GM12878 (cell line): ENCODE data around the gene SPINDOC. TPM values are rescaled to one million over a fixed set of nuclear protein-coding genes. Genes with fewer than 3 reads are reported as not detected.

ENCODE experiments used
- ATF7 ChIP-seq: fragments of 450-650 bp; IDR thresholded peaks from 2 replicates; pipeline ENCODE4 v1.6.1; 2016; ENCODE audit warnings: low read depth, mild to moderate bottlenecking
- CBX3 ChIP-seq: fragments of 200-600 bp; sonication (generic); IDR thresholded peaks from 2 replicates; pipeline ENCODE4 v1.6.1; 2016; ENCODE audit warnings: low read depth, borderline replicate concordance
- CTCF ChIP-seq, 3 experiments: IDR thresholded peaks in 2 of 3; conservative IDR thresholded peaks in 1 of 3; 2 replicates each; pipeline ENCODE4 v1.5.1; 2011; ENCODE audit warnings: low read depth in 3 of 3, low read length in 3 of 3, mild to moderate bottlenecking in 3 of 3, control low read depth in 2 of 3, moderate library complexity in 2 of 3, inconsistent platforms in 1 of 3, mixed read lengths in 1 of 3; ENCODE audit not compliant: control insufficient read depth in 2 of 3, insufficient read depth in 1 of 3; ENCODE audit errors: extremely low read depth in 1 of 3
- ESRRA ChIP-seq: IDR thresholded peaks from 2 replicates; pipeline ENCODE4 v1.6.1; 2012; ENCODE audit warnings: mild to moderate bottlenecking, low read length, improper control_type of control experiment
- EZH2 ChIP-seq: IDR thresholded peaks from 2 replicates; pipeline ENCODE4 v1.6.1; 2012; ENCODE audit warnings: low read depth, mild to moderate bottlenecking, control low read depth, inconsistent platforms, low read length, borderline replicate concordance; ENCODE audit not compliant: control insufficient read depth
- NR2F1 ChIP-seq: fragments of 450-650 bp; conservative IDR thresholded peaks from 2 replicates; pipeline ENCODE4 v1.6.1; 2017; ENCODE audit warnings: mild to moderate bottlenecking
- SIN3A ChIP-seq: IDR thresholded peaks from 2 replicates; pipeline ENCODE4 v1.6.1; 2012; ENCODE audit warnings: low read depth, low read length, improper control_type of control experiment
- SMARCA5 ChIP-seq: fragments of 450-650 bp; IDR thresholded peaks from 2 replicates; pipeline ENCODE4 v1.6.1; 2017; ENCODE audit warnings: mild to moderate bottlenecking
- SP1 ChIP-seq: IDR thresholded peaks from one replicate; pipeline ENCODE4 v1.6.1; 2011; ENCODE audit warnings: low read depth, low read length
- SPI1 ChIP-seq: IDR thresholded peaks from 2 replicates; pipeline ENCODE4 v1.6.1; 2011; ENCODE audit warnings: low read depth, mild to moderate bottlenecking, low read length, moderate library complexity, borderline replicate concordance; ENCODE audit not compliant: insufficient read depth
- SREBF1 ChIP-seq: IDR thresholded peaks from 2 replicates; pipeline ENCODE4 v1.6.1; 2012; ENCODE audit warnings: mild to moderate bottlenecking, low read length
- TCF7 ChIP-seq: IDR thresholded peaks from 2 replicates; pipeline ENCODE4 v1.6.1; 2014; ENCODE audit warnings: antibody characterized with exemption, borderline replicate concordance
- ZNF274 ChIP-seq: IDR thresholded peaks from one replicate; pipeline ENCODE4 v1.8.0; 2011; ENCODE audit not compliant: insufficient read length, insufficient read depth
- polyA plus RNA-seq, 11 experiments: library from polyadenylated mRNA; depleted of rRNA in 4 of 11; unstranded in 6 of 11; stranded (reverse) in 5 of 11; fragments of >200 nt; fragmentation: Nextera tagmentation in 4 of 11; fragmentation: Illumina TruSeq in 1 of 11; extraction: Ambion mirVana in 4 of 11; extraction: Trizol in 1 of 11; gene quantifications; 1 replicate in 1 of 11; 2 replicates in 10 of 11; pipeline versions ENCODE4 v1.2.1 to v1.2.3, GENCODE V29; 2011 to 2016; ENCODE audit warnings: inconsistent platforms in 2 of 11, missing spikeins in 2 of 11, low read depth in 1 of 11
- total RNA-seq, 4 experiments: library from RNA; depleted of rRNA in 3 of 4; stranded (reverse); fragments of >200 nt in 3 of 4; fragmentation: Illumina TruSeq in 1 of 4; extraction: Trizol in 1 of 4; gene quantifications; 2 replicates each; pipeline versions ENCODE4 v1.2.1 to v1.2.3, GENCODE V29; 2013 to 2021
- TF ChIP-seq, protein P1 (sequence below): IDR thresholded peaks from 2 replicates; pipeline ENCODE4 v1.6.1; 2012; ENCODE audit warnings: mild to moderate bottlenecking, low read depth, low read length
- TF ChIP-seq, protein P2 (sequence below): fragments of 450-650 bp; IDR thresholded peaks from 2 replicates; pipeline ENCODE4 v1.6.1; 2017; ENCODE audit warnings: antibody characterized with exemption, mild to moderate bottlenecking, moderate library complexity
- TF ChIP-seq, protein P3 (sequence below): IDR thresholded peaks from 2 replicates; pipeline ENCODE4 v1.6.1; 2011; ENCODE audit warnings: borderline replicate concordance, low read depth, mild to moderate bottlenecking, moderate library complexity, low read length; ENCODE audit not compliant: insufficient read depth, poor library complexity, severe bottlenecking
- TF ChIP-seq, protein P4 (sequence below): fragments of 450-650 bp; IDR thresholded peaks from 2 replicates; pipeline ENCODE4 v1.6.1; 2017; ENCODE audit warnings: low read depth, mild to moderate bottlenecking, moderate library complexity

Gene SPINDOC
- total and polyA plus RNA-seq, 10 of the 15 experiments (the other 5 are each of a cell fraction or from before 2014, with no cell fraction given), result 0.88 to 38.2 (median 16.9) TPM

DNA sequence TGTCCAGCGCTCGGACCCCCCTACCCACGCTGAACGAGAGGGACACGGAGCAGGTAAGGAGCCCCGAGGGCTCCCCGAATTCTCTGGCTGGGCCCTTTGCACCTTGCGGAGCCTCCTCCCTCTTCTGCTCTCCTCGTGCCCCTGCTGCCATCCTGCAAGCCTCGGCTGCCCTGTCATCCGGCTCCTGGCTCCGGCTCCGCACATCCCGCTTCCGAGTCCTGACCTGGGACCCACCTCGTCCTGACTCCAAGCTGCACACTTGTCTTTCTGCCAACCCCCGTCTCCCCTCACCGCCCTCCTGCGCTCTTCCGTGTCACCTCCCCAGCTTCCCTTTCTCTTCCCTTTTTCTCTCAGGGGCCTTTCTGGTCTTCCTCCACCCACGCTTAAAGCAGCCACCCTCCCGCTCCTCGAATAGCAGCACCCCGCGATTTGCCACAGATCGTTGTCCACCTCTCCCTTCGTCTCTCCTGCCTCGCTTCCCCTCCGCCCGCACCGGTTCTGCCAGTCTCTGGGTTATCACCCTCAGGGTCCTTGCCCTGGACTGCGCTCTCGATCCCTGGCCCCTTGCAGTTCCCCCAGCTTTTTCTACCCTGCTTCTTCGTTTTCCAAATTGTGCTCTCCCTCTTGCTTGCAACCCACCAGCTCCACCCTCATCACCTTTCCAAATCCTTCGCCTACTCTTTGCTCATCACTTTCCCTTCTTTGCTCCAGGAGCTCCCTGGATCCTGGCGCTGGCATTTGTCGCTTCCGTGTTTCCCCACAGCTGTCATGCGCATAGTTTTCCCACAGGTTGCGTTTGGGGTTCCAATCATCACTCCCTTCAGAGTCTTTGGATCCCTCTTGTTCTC is 26.5 kb downstream of the SPINDOC start (continued):
- TF ChIP-seq CBX3 (no peak), EZH2 (no peak), SP1 (peak; percentile 13), ATF7 (peak; percentile 18; the same call in 1 of the 2 replicates), NR2F1 (0 out of 2 replicates have a peak, but pooled peaks have one; percentile 2), SIN3A (no peak), SREBF1 (no peak), CTCF (IDR thresholded peaks at IDR 0.05 in 2 of 3, conservative IDR thresholded peaks at IDR 0.05 in 1 of 3; ENCODE audit: control insufficient read depth in 2 of 3, extremely low read depth in 1 of 3, insufficient read depth in 1 of 3, low read depth in 3 of 3, low read length in 3 of 3) (no peak), SPI1 (peak; percentile 69; the same call in 1 of the 2 replicates), TCF7 (no peak), SMARCA5 (0 out of 2 replicates have a peak, but pooled peaks have one; percentile 6), ESRRA (no peak), ZNF274 (no peak)
- TF ChIP-seq, protein P1, sequence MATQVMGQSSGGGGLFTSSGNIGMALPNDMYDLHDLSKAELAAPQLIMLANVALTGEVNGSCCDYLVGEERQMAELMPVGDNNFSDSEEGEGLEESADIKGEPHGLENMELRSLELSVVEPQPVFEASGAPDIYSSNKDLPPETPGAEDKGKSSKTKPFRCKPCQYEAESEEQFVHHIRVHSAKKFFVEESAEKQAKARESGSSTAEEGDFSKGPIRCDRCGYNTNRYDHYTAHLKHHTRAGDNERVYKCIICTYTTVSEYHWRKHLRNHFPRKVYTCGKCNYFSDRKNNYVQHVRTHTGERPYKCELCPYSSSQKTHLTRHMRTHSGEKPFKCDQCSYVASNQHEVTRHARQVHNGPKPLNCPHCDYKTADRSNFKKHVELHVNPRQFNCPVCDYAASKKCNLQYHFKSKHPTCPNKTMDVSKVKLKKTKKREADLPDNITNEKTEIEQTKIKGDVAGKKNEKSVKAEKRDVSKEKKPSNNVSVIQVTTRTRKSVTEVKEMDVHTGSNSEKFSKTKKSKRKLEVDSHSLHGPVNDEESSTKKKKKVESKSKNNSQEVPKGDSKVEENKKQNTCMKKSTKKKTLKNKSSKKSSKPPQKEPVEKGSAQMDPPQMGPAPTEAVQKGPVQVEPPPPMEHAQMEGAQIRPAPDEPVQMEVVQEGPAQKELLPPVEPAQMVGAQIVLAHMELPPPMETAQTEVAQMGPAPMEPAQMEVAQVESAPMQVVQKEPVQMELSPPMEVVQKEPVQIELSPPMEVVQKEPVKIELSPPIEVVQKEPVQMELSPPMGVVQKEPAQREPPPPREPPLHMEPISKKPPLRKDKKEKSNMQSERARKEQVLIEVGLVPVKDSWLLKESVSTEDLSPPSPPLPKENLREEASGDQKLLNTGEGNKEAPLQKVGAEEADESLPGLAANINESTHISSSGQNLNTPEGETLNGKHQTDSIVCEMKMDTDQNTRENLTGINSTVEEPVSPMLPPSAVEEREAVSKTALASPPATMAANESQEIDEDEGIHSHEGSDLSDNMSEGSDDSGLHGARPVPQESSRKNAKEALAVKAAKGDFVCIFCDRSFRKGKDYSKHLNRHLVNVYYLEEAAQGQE, result no peak
- TF ChIP-seq, protein P2, sequence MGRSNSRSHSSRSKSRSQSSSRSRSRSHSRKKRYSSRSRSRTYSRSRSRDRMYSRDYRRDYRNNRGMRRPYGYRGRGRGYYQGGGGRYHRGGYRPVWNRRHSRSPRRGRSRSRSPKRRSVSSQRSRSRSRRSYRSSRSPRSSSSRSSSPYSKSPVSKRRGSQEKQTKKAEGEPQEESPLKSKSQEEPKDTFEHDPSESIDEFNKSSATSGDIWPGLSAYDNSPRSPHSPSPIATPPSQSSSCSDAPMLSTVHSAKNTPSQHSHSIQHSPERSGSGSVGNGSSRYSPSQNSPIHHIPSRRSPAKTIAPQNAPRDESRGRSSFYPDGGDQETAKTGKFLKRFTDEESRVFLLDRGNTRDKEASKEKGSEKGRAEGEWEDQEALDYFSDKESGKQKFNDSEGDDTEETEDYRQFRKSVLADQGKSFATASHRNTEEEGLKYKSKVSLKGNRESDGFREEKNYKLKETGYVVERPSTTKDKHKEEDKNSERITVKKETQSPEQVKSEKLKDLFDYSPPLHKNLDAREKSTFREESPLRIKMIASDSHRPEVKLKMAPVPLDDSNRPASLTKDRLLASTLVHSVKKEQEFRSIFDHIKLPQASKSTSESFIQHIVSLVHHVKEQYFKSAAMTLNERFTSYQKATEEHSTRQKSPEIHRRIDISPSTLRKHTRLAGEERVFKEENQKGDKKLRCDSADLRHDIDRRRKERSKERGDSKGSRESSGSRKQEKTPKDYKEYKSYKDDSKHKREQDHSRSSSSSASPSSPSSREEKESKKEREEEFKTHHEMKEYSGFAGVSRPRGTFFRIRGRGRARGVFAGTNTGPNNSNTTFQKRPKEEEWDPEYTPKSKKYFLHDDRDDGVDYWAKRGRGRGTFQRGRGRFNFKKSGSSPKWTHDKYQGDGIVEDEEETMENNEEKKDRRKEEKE, result no peak
- TF ChIP-seq, protein P3, sequence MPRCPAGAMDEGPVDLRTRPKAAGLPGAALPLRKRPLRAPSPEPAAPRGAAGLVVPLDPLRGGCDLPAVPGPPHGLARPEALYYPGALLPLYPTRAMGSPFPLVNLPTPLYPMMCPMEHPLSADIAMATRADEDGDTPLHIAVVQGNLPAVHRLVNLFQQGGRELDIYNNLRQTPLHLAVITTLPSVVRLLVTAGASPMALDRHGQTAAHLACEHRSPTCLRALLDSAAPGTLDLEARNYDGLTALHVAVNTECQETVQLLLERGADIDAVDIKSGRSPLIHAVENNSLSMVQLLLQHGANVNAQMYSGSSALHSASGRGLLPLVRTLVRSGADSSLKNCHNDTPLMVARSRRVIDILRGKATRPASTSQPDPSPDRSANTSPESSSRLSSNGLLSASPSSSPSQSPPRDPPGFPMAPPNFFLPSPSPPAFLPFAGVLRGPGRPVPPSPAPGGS, result no peak
- TF ChIP-seq, protein P4, sequence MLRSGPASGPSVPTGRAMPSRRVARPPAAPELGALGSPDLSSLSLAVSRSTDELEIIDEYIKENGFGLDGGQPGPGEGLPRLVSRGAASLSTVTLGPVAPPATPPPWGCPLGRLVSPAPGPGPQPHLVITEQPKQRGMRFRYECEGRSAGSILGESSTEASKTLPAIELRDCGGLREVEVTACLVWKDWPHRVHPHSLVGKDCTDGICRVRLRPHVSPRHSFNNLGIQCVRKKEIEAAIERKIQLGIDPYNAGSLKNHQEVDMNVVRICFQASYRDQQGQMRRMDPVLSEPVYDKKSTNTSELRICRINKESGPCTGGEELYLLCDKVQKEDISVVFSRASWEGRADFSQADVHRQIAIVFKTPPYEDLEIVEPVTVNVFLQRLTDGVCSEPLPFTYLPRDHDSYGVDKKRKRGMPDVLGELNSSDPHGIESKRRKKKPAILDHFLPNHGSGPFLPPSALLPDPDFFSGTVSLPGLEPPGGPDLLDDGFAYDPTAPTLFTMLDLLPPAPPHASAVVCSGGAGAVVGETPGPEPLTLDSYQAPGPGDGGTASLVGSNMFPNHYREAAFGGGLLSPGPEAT, result peak; percentile 74
